HG03460 (cell line): ENCODE data around the gene BAAT.
A peak's percentile ranks its signal among the peaks of the same experiment; 100 is the strongest.

Experiments
- ATAC-seq: cut with Tn5 transposase; IDR thresholded peaks from one replicate; pipeline ENCODE4 v1.9.1; 2021; ENCODE audit not compliant: unreplicated experiment

Gene BAAT

GRCh38 chr9:101398930-101399642, 14.3 kb upstream of the BAAT start:
- ATAC-seq = peak; percentile 13

- ATAC-seq = peak; percentile 97
These were observed 13.5 kb upstream of the BAAT start, which contains the start of the genes MRPL50 and ZNF189 for GRCh38 chr9:101398068-101398929. Gene MRPL50, minus strand, starts transcription at chr9:101398618. Its CDS starts 26 bp downstream, at chr9:101398592. Gene ZNF189, plus strand, starts transcription at chr9:101398851. Its CDS starts 306 bp downstream, at chr9:101399157.

GRCh38 chr9:101397746-101398067, 12.9 kb upstream of the BAAT start:
- no peak for ATAC-seq

- ATAC-seq = no peak
These were observed 9.9 kb upstream of the BAAT start for GRCh38 chr9:101394687-101395086.

GRCh38 chr9:101393135-101393534, 8.3 kb upstream of the BAAT start:
- no peak for ATAC-seq

GRCh38 chr9:101388507-101388993, 3.7 kb upstream of the BAAT start:
- no peak for ATAC-seq

GRCh38 chr9:101387871-101388506, 3.2 kb upstream of the BAAT start:
- ATAC-seq = no peak

- no peak for ATAC-seq
These were observed 1.4 kb downstream of the BAAT start for GRCh38 chr9:101383361-101383760.

GRCh38 chr9:101381833-101382342, 2.9 kb downstream of the BAAT start:
- ATAC-seq = no peak

GRCh38 chr9:101381118-101381517, 3.7 kb downstream of the BAAT start:
- ATAC-seq = no peak

- ATAC-seq = no peak
These were observed 4.5 kb downstream of the BAAT start for GRCh38 chr9:101380295-101380694.

- ATAC-seq = no peak
These were observed 8.5 kb downstream of the BAAT start for GRCh38 chr9:101376111-101376848.

- no peak for ATAC-seq
These were observed 9.3 kb downstream of the BAAT start for GRCh38 chr9:101375546-101375945.

GRCh38 chr9:101372327-101373118, 12.3 kb downstream of the BAAT start:
- no peak for ATAC-seq

- no peak for ATAC-seq
These were observed 13.0 kb downstream of the BAAT start for GRCh38 chr9:101371813-101372212.

GRCh38 chr9:101369884-101370531, 14.8 kb downstream of the BAAT start:
- ATAC-seq = no peak

GRCh38 chr9:101369286-101369685, 15.5 kb downstream of the BAAT start:
- no peak for ATAC-seq

- ATAC-seq = no peak
These were observed 17.5 kb downstream of the BAAT start for GRCh38 chr9:101367323-101367722.

- no peak for ATAC-seq
These were observed 18.6 kb downstream of the BAAT start for GRCh38 chr9:101366038-101366756.
